Upper lobe of left lung (tissue), 6 donors: Measurements from ENCODE around the gene DSCAM. TPM values are rescaled to one million over a fixed set of nuclear protein-coding genes. Genes with fewer than 3 reads are reported as not detected.

Experiments
- ATAC-seq, 2 donors: fragments of 200-7000 bp; cut with Tn5 transposase; one replicate each; pipeline ENCODE4 v1.9.1; 2022; ENCODE audit warnings: mild to moderate bottlenecking in 2 of 2, moderate library complexity in 2 of 2; ENCODE audit not compliant: low FRiP score in 2 of 2
- DNase-seq, 2 donors: peaks; one replicate each; pipeline ENCODE4 v3.0.0-alpha.2; 2019 to 2020
- H3K27ac ChIP-seq, 4 donors: fragments of 200-600 bp; sonication (generic); one replicate each; pipeline ENCODE4 v1.5.1; 2016 to 2019
- H3K27me3 ChIP-seq, 4 donors: fragments of 200-600 bp; sonication (generic); one replicate each; pipeline ENCODE4 v1.5.1; 2017 to 2019
- H3K36me3 ChIP-seq, 4 donors: fragments of 200-600 bp; sonication (generic); one replicate each; pipeline ENCODE4 v1.5.1; 2016 to 2019
- H3K4me1 ChIP-seq, 4 donors: fragments of 200-600 bp; sonication (generic); one replicate each; pipeline ENCODE4 v1.5.1; 2018 to 2019
- H3K4me3 ChIP-seq, 4 donors: fragments of 200-600 bp; sonication (generic); one replicate each; pipeline ENCODE4 v1.5.1; 2017 to 2019; ENCODE audit warnings: mild to moderate bottlenecking in 2 of 4, moderate library complexity in 1 of 4
- H3K9me3 ChIP-seq, 4 donors: fragments of 200-600 bp; sonication (generic); one replicate each; pipeline ENCODE4 v1.5.1; 2018 to 2019
- CTCF ChIP-seq, 6 experiments: fragments of 450-650 bp in 4 of 6; fragments of 200-600 bp in 2 of 6; sonication (generic) in 2 of 6; IDR thresholded peaks; one replicate each; pipeline ENCODE4 v1.5.1; 2016 to 2019; ENCODE audit warnings: antibody characterized with exemption in 6 of 6
- EP300 ChIP-seq, 4 donors: sonication (generic); formaldehyde crosslinking; IDR thresholded peaks; one replicate each; pipeline ENCODE4 v1.5.1; 2017; ENCODE audit warnings: antibody characterized with exemption in 4 of 4, control low read depth in 2 of 4
- POLR2A ChIP-seq, 4 donors: fragments of 450-650 bp; IDR thresholded peaks; one replicate each; pipeline ENCODE4 v1.5.1; 2016 to 2017; ENCODE audit warnings: antibody characterized with exemption in 4 of 4, mild to moderate bottlenecking in 2 of 4
- POLR2AphosphoS5 ChIP-seq, 2 donors: sonication (generic); formaldehyde crosslinking; IDR thresholded peaks; one replicate each; pipeline ENCODE4 v1.5.1; 2017; ENCODE audit warnings: antibody characterized with exemption in 2 of 2
- WGBS, 2 donors: methylation state at CpG; one replicate each; pipeline ENCODE4 v1.1.5; 2017 to 2018; 5-methylcytosine and 5-hydroxymethylcytosine counted together
- total RNA-seq, 6 donors: library from RNA; depleted of rRNA in 4 of 6; stranded (reverse); fragments of >200 nt in 4 of 6; gene quantifications; one replicate each; pipeline versions ENCODE4 v1.1.0 to v1.2.1, GENCODE V29; 2016 to 2021
- donor health status: DM: no; HTN: no; CAD: no; lungs with moderate emphysema.
- donor health status: DM: no; HTN: yes; CAD: no; lungs with severe emphysema.

DSCAM gene
- total RNA-seq, 6 donors from 2014 or later: under 0.01 to 0.61 (median 0.26) TPM; not detected in 1

GRCh38 chr21:40754466-40754865 lies 92.5 kb downstream of the DSCAM start:
- TF ChIP-seq CTCF (IDR thresholded peaks at IDR 0.05) (no peak), EP300 (IDR thresholded peaks at IDR 0.05) (no peak), POLR2AphosphoS5 (IDR thresholded peaks at IDR 0.05) (no peak), POLR2A (IDR thresholded peaks at IDR 0.05) (no peak)
- Histone ChIP-seq H3K4me3 (no peak overlapping the region), H3K36me3 (no peaks in the 10 kb centered on the region), H3K9me3 (no peaks in the 10 kb centered on the region), H3K4me1 (no peaks in the 10 kb centered on the region), H3K27ac (no peak overlapping the region), H3K27me3 (no peaks in the 10 kb centered on the region)
- peak in 1 of 2 donors; percentile 70 for DNase-seq
- ATAC-seq: no peak
- 27 to 40% methylated on average over 5 of the region's 5 CpGs for WGBS, 2 donors

- DNase-seq (no peak), ATAC-seq (no peak)
- H3K4me3 ChIP-seq: no peak overlapping the region
- H3K27me3 ChIP-seq: no peaks in the 10 kb centered on the region
- no peaks in the 10 kb centered on the region for H3K4me1 ChIP-seq
- H3K27ac ChIP-seq: no peak overlapping the region
- H3K9me3 ChIP-seq: no peaks in the 10 kb centered on the region
- TF ChIP-seq CTCF (IDR thresholded peaks at IDR 0.05) (no peak), EP300 (IDR thresholded peaks at IDR 0.05) (no peak), POLR2AphosphoS5 (IDR thresholded peaks at IDR 0.05) (no peak), POLR2A (IDR thresholded peaks at IDR 0.05) (no peak)
- no peaks in the 10 kb centered on the region for H3K36me3 ChIP-seq
- 82 to 87% methylated on average over 8 of the region's 8 CpGs for WGBS, 2 donors
These were observed 93.2 kb downstream of the DSCAM start for GRCh38 chr21:40753756-40754155.

- TF ChIP-seq POLR2A (IDR thresholded peaks at IDR 0.05): no peak
- no peak for TF ChIP-seq EP300 (IDR thresholded peaks at IDR 0.05)
- TF ChIP-seq POLR2AphosphoS5 (IDR thresholded peaks at IDR 0.05): no peak
- Histone ChIP-seq H3K4me1 (no peaks in the 10 kb centered on the region), H3K36me3 (no peaks in the 10 kb centered on the region), H3K27me3 (no peaks in the 10 kb centered on the region), H3K27ac (no peak overlapping the region), H3K4me3 (no peak overlapping the region), H3K9me3 (no peaks in the 10 kb centered on the region)
- ATAC-seq (no peak), DNase-seq (no peak)
- 23 to 26% methylated on average over 2 of the region's 2 CpGs for whole genome bisulfite sequencing, 2 donors
These were observed 94.8 kb downstream of the DSCAM start for GRCh38 chr21:40752125-40752524.

GRCh38 chr21:40751221-40751620 lies 95.7 kb downstream of the DSCAM start:
- Histone ChIP-seq H3K27me3 (no peaks in the 10 kb centered on the region), H3K4me1 (no peaks in the 10 kb centered on the region), H3K9me3 (no peaks in the 10 kb centered on the region), H3K36me3 (no peaks in the 10 kb centered on the region), H3K27ac (no peak overlapping the region), H3K4me3 (no peak overlapping the region)
- 88 to 94% methylated on average over 3 of the region's 3 CpGs for WGBS, 2 donors
- no peak for TF ChIP-seq CTCF (IDR thresholded peaks at IDR 0.05)
- no peak for TF ChIP-seq POLR2A (IDR thresholded peaks at IDR 0.05)
- TF ChIP-seq POLR2AphosphoS5 (IDR thresholded peaks at IDR 0.05): no peak
- TF ChIP-seq EP300 (IDR thresholded peaks at IDR 0.05): no peak
- DNase-seq (no peak), ATAC-seq (no peak)

- H3K27ac ChIP-seq: no peak overlapping the region
- no peak for DNase-seq
- TF ChIP-seq EP300 (IDR thresholded peaks at IDR 0.05) (no peak), CTCF (IDR thresholded peaks at IDR 0.05) (no peak), POLR2AphosphoS5 (IDR thresholded peaks at IDR 0.05) (no peak), POLR2A (IDR thresholded peaks at IDR 0.05) (no peak)
- no peak overlapping the region for H3K4me3 ChIP-seq
- WGBS, 2 donors: 64 to 83% methylated on average over 3 of the region's 3 CpGs
- no peaks in the 10 kb centered on the region for H3K36me3 ChIP-seq
- H3K4me1 ChIP-seq: no peaks in the 10 kb centered on the region
- H3K27me3 ChIP-seq: no peaks in the 10 kb centered on the region
- no peaks in the 10 kb centered on the region for H3K9me3 ChIP-seq
- no peak for ATAC-seq
These were observed 110.8 kb downstream of the DSCAM start for GRCh38 chr21:40736145-40736544.
